Muscle of arm (tissue), 12 donors: ENCODE results near the gene TMEM86B. TPM values are rescaled to one million over a fixed set of nuclear protein-coding genes. Genes with fewer than 3 reads are reported as not detected.
"Not testable (repeated sequence)": the region's sequence is repeated elsewhere in the genome, so short reads cannot be mapped to it uniquely, and the experiment has no call there.

ENCODE experiments used
- DNase-seq: peaks from one replicate; pipeline ENCODE4 v3.0.0-alpha.2; 2013
- polyA plus RNA-seq, 12 donors: library from polyadenylated mRNA; unstranded; fragments of 120-200 nt; gene quantifications; one replicate each; pipeline ENCODE4 v1.2.1, GENCODE V29; 2013; ENCODE audit not compliant: insufficient read length in 12 of 12

The TMEM86B gene
- polyA plus RNA-seq, 12 donors = 1.3 to 8.3 (median 2.6) TPM; not detected in 1

DNA sequence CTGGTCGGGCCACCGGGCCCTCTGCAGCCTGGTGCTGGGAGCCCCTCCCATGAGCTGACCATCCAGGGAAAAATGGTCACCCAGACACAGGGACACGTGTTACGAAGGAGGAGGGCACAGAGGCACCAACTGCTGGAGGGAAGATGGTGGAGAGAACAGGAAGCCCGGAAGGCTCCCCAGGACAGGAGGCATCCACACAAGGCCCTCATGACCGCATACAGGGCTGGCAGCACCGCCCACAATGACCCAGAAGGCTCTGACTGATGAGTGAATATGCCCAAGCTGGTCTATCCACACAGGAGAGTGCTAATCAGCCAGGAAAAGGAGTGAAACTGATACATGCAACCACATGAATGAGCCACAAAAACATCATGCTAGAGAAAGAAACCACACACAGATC is 14.0 kb upstream of the TMEM86B start:
- no peak for DNase-seq

DNA sequence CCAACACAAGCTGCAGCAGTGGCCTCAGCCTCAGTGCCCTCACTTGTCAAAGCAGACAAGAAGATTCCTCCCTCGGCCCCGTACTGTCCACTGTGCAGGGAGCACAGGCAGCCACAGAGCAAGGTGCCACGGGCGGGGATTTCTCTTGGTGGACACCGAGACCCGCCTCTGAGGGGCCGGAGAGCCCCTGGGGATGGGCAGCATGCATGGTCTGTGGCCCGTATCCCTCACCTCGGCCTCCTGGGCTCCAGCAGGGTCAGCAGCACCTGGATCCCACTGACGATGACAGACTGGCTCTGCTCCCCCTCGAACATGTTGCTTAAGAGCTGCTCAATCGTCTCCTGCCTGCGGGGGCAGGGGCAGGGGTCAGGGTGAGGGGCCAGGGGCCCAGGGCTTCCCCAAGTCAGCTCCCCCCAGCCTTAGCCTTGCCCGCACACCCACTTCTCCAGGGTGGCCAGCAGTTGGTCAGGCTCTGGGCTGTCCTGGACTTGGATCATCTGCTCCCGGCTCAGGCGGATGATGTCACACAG is 13.4 kb upstream of the TMEM86B start:
- DNase-seq = no peak

DNA sequence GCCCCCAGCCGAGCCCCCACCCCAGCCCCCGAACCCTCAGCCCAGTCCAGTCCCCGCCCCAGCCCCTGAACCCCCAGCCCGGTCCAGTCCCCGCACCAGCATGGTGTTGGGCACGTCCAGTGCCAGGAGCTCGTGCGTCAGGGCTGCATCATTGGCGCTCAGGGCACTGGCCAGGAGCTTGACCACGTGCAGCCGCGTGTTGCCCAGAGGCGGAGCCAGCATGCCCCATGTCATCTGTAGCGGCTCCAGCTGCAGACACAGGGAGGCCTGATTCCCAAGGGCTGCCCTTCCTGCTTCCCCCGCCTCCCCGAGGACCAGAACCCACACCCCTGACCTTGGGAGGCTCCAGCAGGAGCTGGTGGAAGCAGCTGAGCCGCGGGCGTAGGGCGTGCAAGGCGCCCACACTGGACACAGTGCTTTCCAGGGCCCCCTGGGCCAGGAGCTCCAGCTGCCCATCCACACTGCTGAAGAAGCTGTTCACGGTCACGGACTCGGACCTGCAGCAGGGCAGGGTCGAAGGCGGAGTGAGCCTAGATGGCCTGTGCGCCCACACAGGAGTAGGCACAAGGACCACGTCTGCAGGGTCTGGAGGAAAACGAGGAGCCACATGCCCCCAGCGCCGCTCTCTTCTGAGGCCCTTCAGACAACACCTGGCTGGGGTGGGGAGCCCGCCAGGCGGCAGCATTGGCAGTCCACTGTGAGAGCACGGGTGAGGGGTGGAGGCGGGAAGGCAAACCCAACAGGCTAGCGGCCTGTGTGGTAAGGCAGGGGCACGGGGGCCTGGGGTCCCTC is 12.8 kb upstream of the TMEM86B start:
- DNase-seq = no peak

DNA sequence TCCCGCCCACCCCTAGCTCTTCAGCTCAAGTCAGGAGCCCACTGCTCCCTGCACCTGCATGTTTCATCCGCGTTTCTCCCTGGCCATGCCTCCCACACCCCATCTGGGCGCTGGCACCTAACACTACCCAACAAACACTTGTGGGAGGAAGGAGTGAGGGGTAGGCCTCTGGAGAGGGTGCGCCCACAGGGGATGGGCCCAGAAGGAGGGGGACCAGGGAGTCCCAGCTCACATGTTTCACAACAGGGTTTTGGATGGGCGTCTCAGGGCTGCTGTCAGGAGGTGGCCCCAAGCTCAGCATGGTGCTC is 12.1 kb upstream of the TMEM86B start:
- DNase-seq = no peak

DNA sequence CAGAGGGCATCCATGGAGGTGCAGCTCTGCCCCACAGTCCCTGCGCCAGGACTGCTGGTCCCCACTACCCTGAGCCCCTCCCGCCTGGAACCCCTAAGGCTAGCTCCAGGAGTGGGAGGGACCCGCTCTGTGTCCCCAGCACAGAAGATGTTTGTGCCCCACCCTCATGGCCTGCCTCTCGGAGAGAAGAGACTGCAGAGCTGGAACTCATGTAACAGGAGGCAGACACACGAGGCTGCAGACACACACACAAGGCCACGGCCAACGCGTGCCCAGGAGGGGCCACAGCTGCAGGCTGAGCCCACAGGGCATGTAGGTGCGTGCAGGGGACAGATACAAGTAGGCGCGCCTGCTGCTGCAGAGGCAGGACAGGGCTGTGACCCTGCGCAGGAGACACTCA is 10.4 kb upstream of the TMEM86B start:
- DNase-seq = no peak

DNA sequence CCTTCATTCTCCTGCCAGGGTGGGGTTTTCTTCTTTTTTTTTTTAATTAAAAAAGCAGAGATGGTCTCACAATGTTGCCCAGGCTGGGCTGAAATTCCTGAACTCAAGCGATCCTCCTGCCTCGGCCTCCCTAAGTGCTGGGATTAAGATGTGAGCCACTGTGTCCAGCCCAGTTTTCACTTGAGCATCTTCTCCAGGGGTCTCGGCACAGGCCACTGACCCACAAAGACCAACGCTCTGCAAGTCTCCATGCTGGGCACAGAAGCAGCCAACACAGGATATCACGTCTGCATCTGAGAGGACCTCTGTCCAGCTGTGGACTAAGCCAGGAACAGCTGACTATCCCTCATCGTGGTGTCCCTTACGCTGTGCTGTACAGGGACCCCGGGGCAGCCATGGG is 9.5 kb upstream of the TMEM86B start:
- no peak for DNase-seq

DNA sequence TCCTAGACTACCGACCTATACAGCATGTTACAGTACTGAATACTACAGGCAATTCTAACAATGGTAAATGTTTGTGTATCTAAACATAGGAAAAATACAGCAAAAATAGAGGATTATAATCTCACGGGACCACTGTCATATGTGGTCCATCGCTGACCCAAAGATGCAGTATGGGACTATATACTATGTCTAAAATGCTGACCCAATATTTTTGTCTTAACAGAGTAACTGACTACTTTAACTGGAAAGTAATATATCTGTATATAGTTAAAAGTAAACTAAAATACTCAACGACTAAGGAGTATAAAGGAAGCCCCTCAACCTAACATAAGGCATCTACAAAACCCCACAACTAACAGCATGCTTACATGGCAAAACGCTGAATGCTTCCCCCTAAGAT is 4.4 kb upstream of the TMEM86B start:
- no peak for DNase-seq

DNA sequence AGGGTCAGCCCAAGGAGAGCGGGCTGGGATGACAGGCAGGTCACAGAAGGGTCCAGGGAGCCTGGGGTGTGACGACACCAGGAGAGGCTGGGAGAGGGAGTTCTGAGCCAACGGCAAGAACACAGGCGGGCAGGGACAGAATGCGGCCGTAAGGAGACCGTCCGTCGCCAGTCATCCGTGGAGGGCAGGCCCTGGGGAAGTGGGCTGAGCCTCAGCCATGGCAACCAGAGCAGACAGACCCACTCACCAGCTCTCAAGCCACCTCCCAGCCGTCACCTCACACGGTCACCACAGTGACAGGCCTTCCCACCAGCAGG is 3.7 kb upstream of the TMEM86B start:
- DNase-seq = no peak

DNA sequence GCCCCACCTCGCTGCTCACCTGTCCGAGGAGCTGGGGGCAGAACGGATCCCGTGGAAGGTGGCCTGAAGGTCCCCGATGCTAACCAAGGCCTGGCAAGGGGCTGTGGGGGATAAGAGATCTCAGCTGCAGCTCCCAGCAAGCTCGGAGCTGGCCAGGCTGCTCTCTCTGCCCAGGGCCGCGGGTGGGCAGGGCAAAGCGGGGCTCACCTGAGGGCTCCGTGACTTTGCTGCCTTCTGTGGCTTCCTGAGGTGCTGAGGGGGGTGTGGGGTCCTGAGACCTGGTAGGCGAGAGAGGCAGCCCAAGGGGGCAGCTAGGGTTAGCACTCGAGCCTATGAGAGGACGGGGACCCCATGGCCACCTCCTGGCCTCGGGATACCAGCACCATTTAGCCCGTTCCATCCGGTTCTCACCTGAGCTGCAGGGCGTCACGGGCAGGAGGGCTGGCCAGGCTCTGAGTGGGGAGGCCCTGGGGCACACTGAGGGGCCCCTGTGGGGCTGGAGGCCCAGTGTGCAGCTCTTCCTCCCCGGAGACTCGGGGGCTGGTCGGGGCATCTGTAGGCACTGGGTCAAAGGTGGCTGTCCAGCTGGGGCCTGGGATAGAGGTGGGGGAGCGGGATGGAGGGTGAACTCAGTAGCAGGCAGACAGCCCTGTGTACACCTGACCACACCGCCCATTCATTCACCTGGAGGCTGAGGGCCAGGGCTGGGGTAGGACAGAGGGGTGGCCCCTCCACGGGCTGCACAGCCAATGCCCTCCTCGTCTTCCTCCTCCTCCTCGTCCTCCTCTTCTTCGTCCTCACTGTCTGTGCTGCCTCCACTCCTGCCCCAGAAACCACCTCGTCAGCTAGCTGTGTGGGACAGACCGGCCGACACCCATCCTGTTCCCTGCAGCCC is 3.1 kb upstream of the TMEM86B start:
- DNase-seq = no peak

DNA sequence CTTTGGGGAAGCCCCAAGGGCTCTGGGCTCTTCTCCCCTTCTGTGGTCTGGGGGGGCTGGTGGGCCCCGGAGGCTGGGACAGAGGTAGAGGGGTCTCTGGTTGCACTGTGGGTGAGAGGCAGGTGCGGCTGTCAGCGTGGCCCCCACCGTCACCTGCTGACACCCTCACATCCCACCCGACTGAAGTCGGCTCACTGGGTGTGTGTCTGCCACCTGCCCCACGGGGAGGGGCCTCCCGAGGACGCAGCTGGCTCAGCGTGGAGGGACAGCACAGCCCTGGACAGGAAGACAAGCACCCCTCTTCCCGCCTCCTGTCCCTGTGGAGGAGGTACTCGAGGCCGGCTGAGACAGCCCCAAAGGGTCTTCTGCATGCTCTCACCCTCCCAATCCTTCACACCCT is 2.2 kb upstream of the TMEM86B start:
- no peak for DNase-seq

DNA sequence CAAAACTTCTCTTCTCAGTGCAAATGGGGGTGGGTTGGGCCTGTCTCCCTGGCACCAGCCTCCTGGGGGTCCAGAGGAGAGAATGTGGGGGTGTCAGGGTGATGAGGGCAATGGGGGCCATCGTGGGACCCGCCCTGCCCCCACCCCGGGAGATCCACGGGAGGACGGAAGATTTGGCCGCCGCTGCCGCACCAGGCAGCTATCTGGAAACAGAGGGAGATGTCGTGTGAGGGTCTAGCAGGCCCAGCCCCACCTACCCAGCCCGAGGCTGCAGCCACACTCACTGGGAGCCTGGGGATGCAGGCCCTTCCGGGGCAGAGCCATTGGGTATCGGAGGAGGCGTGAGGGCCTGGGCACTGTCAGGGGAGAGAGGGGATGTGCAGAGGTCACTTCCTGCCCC is 1.8 kb upstream of the TMEM86B start:
- DNase-seq = no peak

DNA sequence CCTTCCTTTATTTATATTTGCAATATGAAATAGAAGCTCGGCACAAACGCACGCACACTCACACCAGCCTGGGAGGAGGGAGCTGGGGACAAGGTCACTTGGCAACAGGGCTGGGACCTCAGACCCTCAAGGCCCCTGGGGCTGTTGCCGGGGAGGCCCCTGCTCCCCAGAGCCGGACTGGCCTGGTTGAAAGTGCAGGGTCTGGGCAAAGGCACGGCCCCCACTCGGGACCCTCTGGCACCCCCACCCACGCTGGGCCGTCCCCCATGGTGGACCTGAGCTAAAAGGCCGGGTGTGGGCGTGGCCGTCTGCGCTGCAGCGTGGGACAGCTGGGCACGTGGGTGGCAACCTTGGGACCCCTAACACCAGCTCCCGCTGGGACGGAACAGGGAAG is 1.2 kb upstream of the TMEM86B start:
- no peak for DNase-seq

DNA sequence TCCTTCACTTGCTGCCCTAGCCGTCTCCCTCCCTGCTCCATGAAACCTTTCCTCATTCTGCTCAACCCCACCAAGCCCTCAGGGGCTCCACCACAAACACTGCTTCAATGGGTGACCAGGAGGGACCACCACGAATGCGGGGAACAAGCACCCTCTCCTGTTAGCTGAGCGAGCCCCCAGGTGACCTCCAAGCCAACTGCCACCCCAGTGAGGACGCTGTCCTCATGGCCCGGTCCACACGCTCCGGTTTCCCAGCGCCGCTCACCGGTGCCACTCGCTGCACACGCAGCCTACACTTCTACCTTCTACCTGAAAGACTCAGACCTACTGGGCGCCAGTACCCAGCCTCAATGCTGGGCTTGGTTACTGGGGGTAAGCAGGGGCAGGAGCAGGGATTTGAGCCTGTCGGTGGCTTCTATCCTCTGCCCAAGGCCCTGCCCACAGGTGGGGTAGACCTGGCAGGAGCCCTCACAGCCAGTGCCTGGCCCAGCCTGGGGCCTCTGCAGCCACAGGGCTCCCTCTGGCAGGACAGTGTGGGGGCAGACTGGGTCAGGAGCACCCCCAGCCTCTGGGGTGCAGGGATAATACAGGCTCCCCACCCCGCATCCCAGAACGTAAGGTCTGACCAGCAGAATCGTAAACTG is 704 bp upstream of the TMEM86B start:
- DNase-seq = no peak

DNA sequence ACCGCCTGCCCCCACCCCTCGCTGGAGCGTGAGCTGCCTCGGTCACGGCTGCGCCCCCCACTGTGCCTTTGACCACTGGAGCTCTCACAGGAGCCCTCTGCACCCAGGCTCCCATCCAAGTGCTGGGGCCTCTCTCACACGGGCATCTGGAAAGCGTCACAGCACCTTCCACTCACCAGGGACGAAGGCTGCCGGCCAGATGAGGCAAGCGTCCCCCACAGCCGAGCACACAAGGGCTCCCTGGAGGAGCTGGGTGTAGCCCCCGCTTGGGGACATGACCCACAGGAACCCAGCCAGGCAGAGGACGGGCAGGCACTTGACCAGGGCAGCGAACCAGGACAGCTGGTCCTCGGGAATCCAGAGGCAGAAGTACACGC is 560 bp downstream of the TMEM86B start:
- no peak for DNase-seq

DNA sequence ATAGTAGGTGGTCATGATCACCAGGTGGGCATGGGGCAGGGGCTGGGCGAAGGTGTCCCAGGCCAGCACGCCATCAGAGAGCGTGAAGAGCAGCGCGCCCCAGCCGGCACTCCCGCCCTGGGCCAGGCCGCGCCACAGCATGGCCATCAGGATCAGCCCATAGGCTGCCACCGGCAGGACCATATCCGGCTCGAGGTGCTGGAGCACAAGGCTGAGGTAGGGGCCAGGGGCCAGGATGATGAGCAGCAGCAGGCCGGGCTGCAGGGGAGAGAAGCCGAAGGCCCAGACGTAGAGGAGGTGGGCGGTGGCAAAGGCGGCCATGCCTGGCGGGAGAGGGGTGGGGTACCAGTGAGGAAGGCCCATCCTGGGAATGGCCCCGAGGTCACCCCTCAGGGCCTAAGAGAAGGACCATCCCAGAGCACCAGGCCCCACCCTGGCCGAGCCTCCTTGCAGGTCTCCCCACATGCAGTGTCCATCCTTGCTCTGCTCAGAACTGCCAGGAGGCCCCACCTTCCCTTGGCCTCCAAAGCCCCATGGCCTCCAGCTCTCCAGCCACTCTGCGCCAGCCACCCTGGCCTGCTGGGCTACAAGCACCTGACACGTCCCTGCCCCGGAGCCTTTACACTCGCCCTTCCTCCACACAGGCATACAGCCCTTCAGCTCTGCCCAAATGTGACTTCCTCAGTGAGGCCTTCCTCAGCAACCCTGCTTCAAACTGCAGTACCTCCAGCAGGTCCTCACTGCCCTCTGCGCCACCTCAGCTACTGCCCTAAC is 1.1 kb downstream of the TMEM86B start:
- no peak for DNase-seq

DNA sequence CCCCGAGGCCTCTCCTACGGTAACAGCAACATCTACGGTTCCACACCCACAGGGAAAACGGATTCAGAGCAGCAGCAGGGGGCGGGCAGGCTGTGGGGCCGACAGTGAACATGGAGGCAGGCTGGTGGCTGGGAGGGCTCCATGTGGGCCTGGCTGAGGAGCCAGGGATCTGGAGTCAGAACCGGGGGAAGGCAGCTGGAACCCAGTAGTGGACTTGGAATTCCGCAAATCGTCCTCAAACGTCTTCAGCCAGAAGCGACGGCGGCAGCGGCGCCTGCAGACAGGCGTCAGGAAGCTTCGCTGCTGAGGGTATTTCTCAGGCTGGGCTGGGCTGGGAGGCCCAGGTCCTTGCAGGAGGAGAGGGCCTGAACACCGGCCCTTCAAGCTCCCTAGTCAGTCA is 1.8 kb downstream of the TMEM86B start:
- DNase-seq = no peak

DNA sequence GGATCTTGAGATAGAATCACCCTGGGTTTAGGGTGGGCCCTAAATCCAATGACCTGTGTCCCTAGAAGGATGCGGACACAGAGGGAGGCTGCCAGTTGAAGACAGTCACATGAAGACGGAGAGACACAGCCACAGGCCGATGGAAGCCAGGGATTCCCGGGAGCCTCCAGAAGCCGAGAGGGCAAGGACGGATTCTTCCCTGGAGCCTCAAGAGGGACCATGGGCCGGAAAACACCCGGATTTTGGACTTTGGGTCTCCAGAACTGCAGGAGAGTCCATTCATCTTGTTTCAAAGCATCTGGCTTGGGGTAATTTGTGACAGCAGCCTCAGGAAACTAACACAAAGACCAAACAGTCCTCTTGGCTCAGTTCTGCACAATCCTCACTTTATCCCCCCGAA is 2.3 kb downstream of the TMEM86B start:
- DNase-seq = no peak

DNA sequence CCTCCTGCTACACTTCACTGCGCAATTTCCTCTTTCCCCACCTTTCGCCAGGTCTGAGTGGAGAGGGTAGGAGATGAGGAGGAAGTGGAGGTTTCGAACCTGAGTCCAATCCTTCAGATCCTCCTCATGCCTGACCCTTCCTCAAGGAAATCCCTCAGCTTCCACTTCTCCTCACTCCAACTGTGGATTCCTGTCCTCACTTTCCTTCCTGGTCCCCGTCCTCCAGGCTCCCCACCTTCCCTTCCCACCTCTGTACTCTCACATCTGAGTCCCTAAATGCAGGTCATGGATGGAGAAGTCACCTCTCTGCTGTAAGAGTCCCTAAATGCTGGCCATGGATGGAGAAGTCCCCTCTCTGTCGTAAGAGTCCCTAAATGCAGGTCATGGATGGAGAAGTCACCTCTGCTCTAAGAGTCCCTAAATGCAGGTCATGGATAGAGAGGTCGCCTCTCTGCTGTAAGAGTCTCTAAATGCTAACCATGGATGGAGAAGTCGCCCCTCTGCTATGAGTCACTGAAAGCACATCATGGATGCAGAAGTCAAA is 3.1 kb downstream of the TMEM86B start:
- no peak for DNase-seq

DNA sequence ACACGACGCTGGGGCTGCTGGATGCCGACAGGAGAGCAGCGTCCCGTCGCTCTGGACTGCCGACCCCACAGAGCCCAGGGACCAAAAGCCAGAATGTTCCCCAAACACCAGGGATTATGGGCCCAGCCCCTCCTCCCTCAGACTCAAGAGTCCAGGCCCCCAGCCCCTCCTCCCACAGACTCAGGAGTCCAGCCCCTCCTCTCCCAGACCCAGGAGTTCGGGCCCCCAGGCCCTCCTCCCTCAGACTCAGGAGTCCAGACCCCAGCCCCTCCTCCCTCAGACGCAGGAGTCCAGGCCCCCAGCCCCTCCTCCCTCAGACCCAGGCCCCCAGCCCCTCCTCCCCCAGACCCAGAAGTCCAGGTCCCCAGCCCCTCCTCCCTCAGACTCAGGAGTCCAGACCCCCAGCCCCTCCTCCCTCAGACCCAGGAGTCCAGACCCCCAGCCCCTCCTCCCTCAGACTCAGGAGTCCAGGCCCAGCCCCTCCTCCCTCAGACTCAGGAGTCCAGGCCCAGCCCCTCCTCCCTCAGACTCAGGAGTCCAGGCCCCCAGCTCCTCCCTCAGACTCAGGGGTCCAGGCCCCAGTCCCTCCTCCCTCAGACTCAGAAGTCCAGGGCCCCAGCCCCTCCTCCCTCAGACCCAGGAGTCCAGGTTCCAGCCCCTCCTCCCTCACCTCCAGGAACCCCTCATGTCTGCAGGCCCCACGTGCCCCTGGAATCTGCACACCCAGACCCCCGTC is 3.7 kb downstream of the TMEM86B start:
- not testable (repeated sequence) for DNase-seq

DNA sequence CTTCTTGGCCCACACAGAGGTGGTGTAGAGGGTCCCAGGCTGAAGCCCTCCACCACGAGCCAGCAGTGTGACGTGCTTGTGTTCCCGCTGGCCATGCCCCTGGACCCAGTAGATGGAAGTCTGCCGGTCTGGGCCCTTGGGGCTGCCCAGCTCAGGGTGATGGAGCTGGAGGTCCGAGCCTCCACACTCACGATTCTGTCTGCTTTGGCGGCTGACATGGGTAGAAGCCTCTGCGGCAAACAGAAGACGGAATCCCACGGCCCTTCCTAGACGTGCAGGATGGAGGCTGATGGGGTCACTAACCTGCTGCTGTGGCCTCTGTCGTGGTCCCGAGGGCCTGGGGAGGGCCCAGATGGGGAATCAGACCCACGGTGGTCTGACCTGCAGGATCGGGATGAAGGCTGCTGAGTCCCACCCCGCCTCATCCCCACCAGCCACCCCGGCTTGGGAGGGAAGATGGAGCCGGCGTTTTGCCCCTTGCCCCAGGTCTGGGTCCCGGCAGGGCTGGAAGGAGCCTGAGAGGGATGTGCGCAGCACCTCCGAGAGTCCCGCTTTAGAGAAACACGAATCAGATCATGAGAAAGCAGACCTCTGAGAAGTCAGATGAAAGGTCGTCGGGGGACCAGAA is 4.4 kb downstream of the TMEM86B start:
- no peak for DNase-seq
